HG03457 (cell line): ENCODE measurements around the gene COA1.
A peak's percentile ranks its signal among the peaks of the same experiment; 100 is the strongest.
"Not testable (repeated sequence)": the region's sequence is repeated elsewhere in the genome, so short reads cannot be mapped to it uniquely, and the experiment has no call there.

Experiments used
- ATAC-seq: cut with Tn5 transposase; IDR thresholded peaks from one replicate; pipeline ENCODE4 v1.9.1; 2021; ENCODE audit warnings: moderate number of reproducible peaks; ENCODE audit not compliant: unreplicated experiment

COA1 gene

GRCh38 chr7:43693687-43694398 is 35.5 kb downstream of the COA1 start:
- no peak for ATAC-seq

DNA sequence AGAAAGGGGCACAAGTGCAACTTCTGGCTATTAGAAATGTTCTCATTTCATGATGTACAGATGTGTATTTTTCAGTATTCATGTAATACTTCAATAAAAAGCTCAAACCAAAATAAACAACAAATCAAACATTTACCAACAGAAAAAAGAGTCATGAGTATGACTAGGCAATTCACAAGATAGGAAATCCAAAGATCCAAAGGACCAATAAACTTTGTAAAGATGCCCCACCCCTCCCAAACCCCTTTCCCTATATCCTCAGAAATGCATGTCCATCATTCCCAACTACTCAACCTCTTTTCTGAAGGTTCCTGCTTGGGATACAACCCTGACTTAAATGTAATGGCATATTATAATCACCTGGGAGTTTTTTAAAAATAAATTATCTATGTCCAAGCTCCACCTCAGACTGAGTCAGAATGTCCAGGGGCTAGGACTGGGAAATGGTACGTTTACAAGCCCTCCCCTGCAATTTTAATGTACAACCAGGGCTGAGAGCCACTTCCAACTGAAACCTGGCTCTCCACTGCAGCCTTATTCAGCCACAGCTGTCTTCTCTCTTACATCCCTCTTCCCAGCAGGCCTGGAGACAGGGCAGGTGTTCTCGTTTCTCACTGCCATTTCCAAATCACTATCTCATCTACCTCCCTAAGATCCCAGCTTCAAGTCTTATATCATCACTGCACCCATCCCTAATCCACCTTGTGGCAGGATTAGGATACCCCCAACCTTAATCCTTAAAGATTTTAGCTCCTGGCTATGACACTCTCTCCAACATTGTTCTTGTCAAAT is 36.5 kb downstream of the COA1 start:
- no peak for ATAC-seq

DNA sequence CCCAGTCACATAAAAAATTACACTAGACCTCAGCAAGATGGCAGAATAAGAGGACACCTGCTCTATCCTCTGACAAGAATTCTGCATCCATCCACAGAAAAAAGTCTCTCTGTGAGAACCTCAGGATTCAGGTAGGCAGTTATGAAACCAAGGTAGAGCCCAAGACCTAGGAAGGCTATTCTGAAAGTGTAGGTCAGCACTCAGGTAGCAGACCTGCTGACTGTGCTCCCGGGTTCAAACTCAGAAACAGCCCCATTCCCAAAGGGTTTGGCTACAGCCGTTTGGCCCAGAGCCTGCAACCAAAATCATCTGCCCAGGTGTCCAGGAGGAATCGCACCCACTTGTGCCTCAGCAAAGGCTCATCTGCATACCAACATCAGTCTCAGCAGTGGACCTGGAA is 37.7 kb downstream of the COA1 start:
- no peak for ATAC-seq

- ATAC-seq: no peak
Measured at GRCh38 chr7:43689115-43689514, 40.2 kb downstream of the COA1 start.

DNA sequence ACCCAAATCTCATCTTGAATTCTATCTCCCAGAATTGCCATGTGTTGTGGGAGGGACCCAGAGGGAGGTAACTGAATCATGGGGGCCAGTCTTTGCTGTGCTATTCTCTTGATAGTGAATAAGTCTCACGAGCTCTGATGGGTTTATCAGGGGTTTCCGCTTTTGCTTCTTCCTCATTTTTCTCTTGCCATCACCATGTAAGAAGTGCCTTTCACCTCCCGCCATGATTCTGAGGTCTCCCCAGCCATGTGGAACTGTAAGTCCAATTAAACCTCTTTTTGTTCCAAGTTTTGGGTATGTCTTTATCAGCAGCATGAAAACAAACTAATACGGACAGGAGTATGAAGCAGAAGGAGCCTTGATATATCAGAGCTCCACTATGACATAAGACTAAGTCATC is 41.5 kb downstream of the COA1 start:
- ATAC-seq: not testable (repeated sequence)

DNA sequence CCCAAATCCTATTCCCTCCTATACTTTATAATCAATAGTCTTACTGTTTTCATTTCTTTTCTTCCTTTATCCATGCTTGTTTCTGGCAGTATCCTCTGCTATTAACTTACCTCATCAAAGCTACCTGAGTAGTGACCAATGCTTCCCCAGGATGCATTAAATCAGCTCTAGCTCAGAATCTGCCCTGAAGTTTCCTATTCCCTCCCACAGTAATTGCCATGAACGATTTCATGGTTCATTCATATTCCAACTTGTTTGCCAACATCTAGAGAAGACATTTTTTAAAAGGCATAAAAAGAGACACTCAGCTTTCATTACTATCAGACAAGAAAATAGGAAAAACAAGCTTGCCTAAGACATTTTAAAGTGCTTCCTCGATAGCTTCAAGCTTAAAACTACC is 42.3 kb downstream of the COA1 start:
- ATAC-seq: no peak

GRCh38 chr7:43680736-43681135 is 48.6 kb downstream of the COA1 start:
- ATAC-seq: no peak

DNA sequence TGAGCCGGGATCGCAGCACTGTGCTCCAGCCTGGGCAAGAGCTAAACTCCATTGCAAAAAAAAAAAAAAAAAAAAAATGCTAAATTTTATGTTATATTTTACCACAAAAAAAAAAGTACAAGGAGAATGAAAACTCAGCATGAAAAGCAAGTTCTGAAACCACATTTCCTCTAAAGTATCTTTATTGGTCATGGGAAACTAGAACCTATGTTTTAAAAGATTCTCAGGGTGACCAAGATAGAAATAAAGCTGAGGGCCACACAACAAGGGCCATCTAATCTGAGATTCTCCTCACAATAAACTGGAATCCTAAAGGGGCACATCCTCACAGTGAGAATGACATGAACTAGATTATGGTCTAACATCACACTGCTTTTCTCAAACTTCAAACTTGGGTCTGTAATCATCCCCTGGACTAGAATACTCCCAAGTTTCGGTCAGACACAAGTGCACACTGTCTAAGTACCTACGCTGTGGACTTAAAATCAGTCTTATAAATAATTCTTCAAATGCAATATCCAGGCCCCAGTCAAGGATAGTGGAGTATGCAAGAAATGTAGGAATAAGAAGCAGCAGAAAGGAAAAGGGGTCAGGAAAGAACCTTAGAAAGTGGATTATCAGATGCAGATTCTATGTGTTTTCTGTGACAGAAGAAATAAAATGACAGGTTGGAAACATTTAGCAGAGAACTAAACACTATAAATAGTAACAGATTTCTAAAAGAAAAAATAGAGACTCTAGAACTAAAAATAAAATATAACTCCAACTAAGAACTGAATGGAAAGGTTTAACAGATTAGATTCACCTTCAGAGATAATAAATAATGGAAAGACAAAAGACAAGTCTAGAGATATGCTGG is 49.9 kb downstream of the COA1 start:
- ATAC-seq: no peak

- ATAC-seq: no peak
Measured at GRCh38 chr7:43678315-43678714, 51.0 kb downstream of the COA1 start.

DNA sequence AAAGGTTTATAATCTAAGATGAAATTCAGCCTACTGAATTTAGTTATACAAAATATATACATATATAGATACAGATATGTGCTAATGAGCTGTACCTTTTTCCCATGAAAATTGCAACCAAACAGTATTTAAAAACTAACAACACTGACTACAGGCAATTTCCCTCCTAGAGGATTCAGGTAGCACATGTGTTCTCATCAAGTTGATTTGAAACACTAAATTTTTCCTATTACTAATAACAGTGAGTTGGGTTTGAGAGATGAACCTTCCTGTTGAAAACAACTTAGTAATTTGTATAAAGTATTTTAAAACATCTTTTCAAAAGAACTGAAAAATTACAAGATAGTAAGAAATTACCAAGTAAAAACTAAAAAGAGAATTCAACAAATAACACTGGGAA is 51.5 kb downstream of the COA1 start:
- ATAC-seq: no peak

DNA sequence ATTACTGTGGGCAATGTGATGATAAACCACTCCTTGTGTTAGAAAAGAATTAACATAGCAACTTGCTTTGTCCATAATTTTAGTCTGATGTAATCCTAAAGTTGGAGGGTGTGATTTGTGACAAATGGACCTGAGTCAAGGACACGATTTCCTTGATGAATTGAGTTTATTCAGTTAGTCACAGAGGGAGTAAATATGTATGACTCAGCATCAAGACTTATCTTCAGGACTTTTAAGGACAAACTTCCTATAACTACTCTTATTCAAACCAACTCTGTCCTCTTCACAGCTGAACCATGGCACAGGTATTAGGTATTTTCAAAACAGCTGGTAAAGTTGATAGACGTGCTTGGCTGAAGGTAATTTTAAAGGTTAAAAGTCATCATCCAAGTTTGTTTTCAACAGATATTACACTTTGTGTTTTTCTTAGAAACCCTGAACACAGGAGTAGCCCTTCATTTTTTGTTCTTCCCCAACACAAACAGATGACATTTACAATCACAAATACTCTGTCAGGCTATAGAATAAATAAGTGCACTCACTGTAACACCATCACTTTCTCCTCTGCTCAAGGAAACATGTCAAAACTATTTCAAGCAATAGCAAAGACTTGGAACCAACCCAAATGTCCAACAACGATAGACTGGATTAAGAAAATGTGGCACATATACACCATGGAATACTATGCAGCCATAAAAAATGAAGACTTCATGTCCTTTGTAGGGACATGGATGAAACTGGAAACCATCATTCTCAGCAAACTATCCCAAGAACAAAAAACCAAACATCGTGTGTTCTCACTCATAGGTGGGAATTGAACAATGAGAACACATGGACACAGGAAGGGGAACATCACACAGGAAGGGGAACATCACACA is 54.5 kb downstream of the COA1 start:
- ATAC-seq: no peak

- ATAC-seq: not testable (repeated sequence)
Measured at GRCh38 chr7:43673243-43673976, 55.9 kb downstream of the COA1 start.

DNA sequence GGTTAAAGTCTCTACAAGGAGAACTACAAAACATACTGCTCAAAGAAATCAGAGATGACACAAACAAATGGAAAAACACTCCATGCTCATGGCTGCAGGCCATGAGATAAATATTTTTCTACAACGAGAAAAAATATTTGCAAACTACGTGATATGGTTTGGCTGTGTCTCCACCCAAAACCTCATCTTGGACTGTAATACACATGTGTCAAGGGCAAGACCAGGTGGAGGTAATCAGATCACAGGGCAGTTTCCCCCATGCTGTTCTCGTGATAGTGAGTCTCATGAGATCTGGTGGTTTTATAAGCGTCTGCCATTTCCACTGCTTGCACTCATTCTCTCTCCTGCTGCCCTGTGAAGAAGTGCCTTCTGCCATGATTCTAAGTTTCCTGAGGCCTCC is 57.8 kb downstream of the COA1 start:
- no peak for ATAC-seq

DNA sequence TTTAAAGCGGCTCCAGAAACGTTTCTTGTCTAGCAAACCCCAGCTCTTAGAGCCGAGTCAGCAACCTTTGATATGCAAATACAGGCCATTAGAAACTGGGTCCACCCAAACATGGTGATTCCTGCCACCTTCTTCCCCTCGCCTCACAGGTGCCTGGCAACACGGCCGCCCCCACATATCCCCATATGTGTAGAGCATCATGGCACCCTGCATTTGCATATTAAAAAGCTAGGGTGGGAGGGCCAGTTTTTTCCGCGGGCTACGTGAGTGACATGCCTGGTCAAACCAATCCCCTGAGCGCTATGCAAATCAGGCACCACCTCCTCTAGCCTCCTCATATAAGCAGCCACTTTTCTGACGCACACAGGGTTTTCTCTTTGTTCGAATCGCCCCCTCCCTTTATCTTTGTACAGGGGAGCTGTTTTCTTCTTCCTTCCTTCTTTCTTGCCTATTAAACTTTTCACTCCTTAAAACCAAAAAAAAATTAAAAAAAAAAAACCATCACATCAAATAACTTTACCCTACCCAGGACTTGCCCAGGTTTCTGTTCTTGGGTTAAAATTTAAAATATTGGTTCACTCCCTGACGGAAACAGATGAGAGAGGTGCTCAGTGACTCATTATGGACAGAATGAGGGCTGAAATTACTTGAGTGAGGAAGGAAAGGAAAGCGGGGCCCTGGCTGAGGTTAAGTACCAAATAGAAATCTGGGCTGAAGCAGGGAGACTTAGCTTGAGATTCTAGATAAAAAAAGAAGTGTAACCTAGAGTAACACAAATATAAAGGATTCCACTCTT is 59.8 kb downstream of the COA1 start:
- peak; percentile 59 for ATAC-seq

GRCh38 chr7:43668035-43668434 is 61.3 kb downstream of the COA1 start:
- ATAC-seq: no peak

DNA sequence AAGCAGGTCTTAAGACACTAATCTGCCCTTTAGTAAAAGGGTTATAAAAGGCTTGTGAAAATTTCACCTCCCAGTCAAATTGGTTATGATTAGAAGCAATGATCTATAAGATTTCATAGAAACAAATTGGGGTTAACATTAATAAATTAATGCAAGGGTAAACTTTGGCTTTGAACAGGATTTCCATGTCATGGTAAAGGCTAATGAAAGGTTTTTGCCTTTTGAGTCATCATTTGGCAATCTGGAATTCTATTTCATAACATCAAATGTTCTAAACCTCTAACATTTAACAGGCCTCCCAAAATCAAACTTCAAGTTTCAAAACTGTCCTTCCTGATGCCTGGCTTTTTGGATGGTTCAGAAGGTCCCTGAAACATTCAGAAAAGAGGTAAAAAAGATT is 62.4 kb downstream of the COA1 start:
- no peak for ATAC-seq

DNA sequence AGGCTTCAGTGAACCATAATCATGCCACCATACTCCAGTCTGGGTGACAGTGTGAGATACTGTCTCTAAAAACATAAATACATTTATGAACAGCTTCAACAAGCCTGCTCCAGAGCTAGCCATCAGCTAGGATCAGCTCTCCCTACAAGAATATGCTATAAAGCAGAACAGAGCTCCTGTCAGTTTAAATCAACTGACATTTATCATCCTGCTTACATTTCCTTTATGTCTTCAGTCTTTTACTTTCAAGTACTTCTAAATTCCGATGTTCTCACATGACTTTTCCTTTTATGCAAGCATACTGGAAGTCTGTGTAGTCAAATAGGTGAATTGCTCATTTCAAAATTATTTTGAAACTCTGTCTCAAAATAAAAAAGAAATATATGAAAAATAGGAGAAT is 64.6 kb downstream of the COA1 start:
- ATAC-seq: no peak

DNA sequence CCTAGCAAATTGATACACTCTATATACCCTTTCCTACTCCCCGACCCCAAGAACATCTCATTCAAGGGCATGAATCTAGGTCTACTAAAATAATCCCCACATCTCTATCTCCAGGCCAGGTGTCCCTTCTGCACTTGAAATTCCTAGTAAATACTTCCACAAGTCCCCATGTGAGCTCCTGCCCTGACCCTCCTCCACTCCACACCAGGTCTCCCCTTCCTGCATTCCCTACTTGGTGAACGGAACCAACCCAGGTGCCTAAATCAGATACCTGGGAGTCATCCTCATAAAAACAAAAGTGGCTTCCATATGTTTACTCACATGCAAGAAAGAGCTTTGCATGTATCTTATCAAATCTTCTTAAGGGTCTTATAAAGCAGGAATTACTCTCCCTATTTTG is 69.2 kb downstream of the COA1 start:
- ATAC-seq: no peak

DNA sequence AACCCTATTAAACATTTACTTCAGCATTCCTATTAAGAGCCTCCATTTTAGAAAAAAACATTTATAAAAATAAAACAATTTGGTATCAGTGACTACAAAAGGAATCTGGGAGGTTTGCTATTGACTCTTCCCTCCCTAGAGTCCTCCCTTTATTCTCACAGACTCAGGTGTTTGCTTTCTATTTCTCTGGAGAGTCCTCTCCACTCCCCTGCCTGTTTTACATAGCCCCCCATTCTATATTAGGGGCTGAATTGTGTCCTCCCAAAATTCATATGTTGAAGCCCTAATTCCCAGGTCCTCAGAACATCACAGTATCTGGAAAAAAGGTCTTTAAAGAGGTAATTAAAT is 69.8 kb downstream of the COA1 start:
- ATAC-seq: no peak
